ENCODE data around the gene PIGQ. TPM values are rescaled to one million over a fixed set of nuclear protein-coding genes. Genes with fewer than 3 reads are reported as not detected.

Gene PIGQ
- polyA plus RNA-seq, 3 donors: 11.4 to 39.8 (median 12.1) TPM

DNA sequence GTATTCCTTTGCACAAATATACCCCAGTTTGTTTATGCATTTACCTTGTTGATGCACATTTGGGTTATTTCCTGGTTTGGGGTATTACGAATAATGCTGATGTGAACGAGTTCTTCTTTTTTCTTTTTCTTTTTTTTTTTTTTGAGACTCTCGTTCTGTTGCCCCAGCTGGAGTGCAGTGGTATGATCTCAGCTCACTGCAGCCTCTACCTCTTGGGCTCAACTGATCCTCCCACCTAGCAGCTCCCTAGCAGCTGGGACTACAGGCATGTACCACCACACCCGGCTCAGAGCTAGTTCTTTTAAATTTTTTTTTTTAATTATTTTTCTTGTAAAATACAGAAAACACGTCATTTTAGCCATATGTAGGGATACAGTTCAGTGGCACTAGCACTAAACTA is 34.2 kb downstream of the PIGQ start:
- peaks cover 12 to 43% of the 10 kb centered on the region in 2 donors for H3K36me3 Mint-ChIP-seq
- Histone ChIP-seq H3K9ac (ENCODE audit: insufficient read depth, low read length, poor library complexity, severe bottlenecking) (no peak overlapping the region), H3K4me2 (replicated peaks; ENCODE audit: extremely low read depth, low read length, poor library complexity, severe bottlenecking) (no peak overlapping the region), H3K4me3 (replicated peaks in 1 of 3; ENCODE audit: low read depth in 2 of 3, low read length in 3 of 3) (no peak overlapping the region), H3K9me3 (replicated peaks in 1 of 2; ENCODE audit: control insufficient read depth in 1 of 2, insufficient read depth in 1 of 2, low read length in 2 of 2) (peaks cover 0 to 9% of the 10 kb centered on the region in 2 donors), H3K36me3 (replicated peaks in 1 of 2; ENCODE audit: control insufficient read depth in 1 of 2, insufficient read depth in 2 of 2, low read length in 2 of 2) (peaks cover 9 to 19% of the 10 kb centered on the region in 2 donors), H3K4me1 (ENCODE audit: control insufficient read depth in 1 of 2, insufficient read depth in 2 of 2, low read length in 2 of 2) (no peaks in the 10 kb centered on the region), H3K27me3 (ENCODE audit: control insufficient read depth in 2 of 2, insufficient read depth in 2 of 2, low read length in 2 of 2) (no peaks in the 10 kb centered on the region), H3K27ac (ENCODE audit: low read depth in 1 of 2, low read length in 2 of 2) (no peak overlapping the region), H2AFZ (ENCODE audit: insufficient read depth, low read depth, low read length, poor library complexity, severe bottlenecking) (no peak overlapping the region), H3K79me2 (ENCODE audit: insufficient read depth, low read length) (peaks cover 93% of the 10 kb centered on the region), H4K20me1 (ENCODE audit: insufficient read depth, low read length) (peaks cover 95% of the 10 kb centered on the region)
- no CpG with 5 or more reads among the region's 5 CpGs for WGBS (ENCODE audit: insufficient coverage)
- TF ChIP-seq, protein P1, sequence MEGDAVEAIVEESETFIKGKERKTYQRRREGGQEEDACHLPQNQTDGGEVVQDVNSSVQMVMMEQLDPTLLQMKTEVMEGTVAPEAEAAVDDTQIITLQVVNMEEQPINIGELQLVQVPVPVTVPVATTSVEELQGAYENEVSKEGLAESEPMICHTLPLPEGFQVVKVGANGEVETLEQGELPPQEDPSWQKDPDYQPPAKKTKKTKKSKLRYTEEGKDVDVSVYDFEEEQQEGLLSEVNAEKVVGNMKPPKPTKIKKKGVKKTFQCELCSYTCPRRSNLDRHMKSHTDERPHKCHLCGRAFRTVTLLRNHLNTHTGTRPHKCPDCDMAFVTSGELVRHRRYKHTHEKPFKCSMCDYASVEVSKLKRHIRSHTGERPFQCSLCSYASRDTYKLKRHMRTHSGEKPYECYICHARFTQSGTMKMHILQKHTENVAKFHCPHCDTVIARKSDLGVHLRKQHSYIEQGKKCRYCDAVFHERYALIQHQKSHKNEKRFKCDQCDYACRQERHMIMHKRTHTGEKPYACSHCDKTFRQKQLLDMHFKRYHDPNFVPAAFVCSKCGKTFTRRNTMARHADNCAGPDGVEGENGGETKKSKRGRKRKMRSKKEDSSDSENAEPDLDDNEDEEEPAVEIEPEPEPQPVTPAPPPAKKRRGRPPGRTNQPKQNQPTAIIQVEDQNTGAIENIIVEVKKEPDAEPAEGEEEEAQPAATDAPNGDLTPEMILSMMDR (IDR thresholded peaks at IDR 0.05): no peak
- H3K27me3 Mint-ChIP-seq (ENCODE audit: low read depth in 3 of 3): peaks cover 0 to 1% (median 0%) of the 10 kb centered on the region in 3 donors
- no peak for DNase-seq
- H3K4me1 Mint-ChIP-seq: peaks cover 3% of the 10 kb centered on the region
- no peak overlapping the region for H3K4me3 Mint-ChIP-seq
- peaks cover 0 to 13% (median 8%) of the 10 kb centered on the region in 7 donors for H3K9me3 Mint-ChIP-seq
- intact Hi-C loops (cut with micrococcal nuclease): no loop called here
- H3K27ac Mint-ChIP-seq: peak overlapping the region in 1 of 7 donors; percentile 57

DNA sequence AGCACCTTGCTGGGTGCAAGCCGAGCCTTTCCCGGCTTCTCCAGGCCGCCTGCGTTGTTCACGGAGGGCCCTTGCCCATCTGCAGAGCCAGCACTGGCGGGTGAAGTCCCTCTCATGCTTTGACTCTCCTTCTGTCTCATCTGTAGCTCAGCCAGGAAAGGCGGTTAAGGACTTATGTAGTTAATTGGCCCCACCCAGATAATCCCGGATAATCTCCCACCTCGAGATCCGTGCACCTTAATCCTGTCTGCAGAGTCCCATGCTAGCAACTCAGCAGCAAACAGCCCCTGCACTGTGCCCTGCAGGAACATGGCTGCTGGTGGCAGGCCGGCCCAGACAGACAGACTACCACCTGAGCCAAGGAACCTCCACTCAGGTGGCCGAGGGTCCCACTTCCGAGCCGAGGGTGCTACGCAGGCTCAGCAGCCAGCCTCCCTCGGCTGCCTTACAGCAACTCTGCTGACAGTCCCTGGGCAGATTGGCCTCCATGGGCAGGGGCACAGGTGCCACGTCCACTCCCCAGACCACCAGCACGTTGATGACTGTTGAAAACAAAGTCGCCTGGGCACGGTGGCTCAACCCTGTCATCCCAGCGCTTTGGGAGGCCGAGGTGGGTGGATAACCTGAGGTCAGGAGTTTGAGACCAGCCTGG is 37.0 kb downstream of the PIGQ start:
- no peaks in the 10 kb centered on the region for H3K27me3 ChIP-seq (ENCODE audit: control insufficient read depth in 2 of 2, insufficient read depth in 2 of 2, low read length in 2 of 2)
- peaks cover 0 to 24% (median 9%) of the 10 kb centered on the region in 7 donors for H3K9me3 Mint-ChIP-seq
- no peaks in the 10 kb centered on the region for H3K36me3 ChIP-seq (replicated peaks in 1 of 2; ENCODE audit: control insufficient read depth in 1 of 2, insufficient read depth in 2 of 2, low read length in 2 of 2)
- TF ChIP-seq, protein P1 (IDR thresholded peaks at IDR 0.05): no peak
- no peaks in the 10 kb centered on the region for H3K27me3 Mint-ChIP-seq (ENCODE audit: low read depth in 3 of 3)
- intact Hi-C loops (cut with micrococcal nuclease): no loop called here
- no peak overlapping the region for H3K4me3 ChIP-seq (replicated peaks in 1 of 3; ENCODE audit: low read depth in 2 of 3, low read length in 3 of 3)
- H3K27ac ChIP-seq (ENCODE audit: low read depth in 1 of 2, low read length in 2 of 2): no peak overlapping the region
- no peaks in the 10 kb centered on the region for H3K4me1 ChIP-seq (ENCODE audit: control insufficient read depth in 1 of 2, insufficient read depth in 2 of 2, low read length in 2 of 2)
- H4K20me1 ChIP-seq (ENCODE audit: insufficient read depth, low read length): peaks cover 94% of the 10 kb centered on the region
- WGBS (ENCODE audit: insufficient coverage): 98% methylated on average over 16 of the region's 22 CpGs
- H2AFZ ChIP-seq (ENCODE audit: insufficient read depth, low read depth, low read length, poor library complexity, severe bottlenecking): no peak overlapping the region
- DNase-seq: no peak
- H3K36me3 Mint-ChIP-seq: peaks cover 8 to 32% of the 10 kb centered on the region in 2 donors
- H3K4me3 Mint-ChIP-seq: no peak overlapping the region
- peaks cover 92% of the 10 kb centered on the region for H3K79me2 ChIP-seq (ENCODE audit: insufficient read depth, low read length)
- no peak overlapping the region for H3K4me2 ChIP-seq (replicated peaks; ENCODE audit: extremely low read depth, low read length, poor library complexity, severe bottlenecking)
- H3K27ac Mint-ChIP-seq: no peak overlapping the region
- H3K9ac ChIP-seq (ENCODE audit: insufficient read depth, low read length, poor library complexity, severe bottlenecking): no peak overlapping the region
- peaks cover 9% of the 10 kb centered on the region for H3K4me1 Mint-ChIP-seq
- H3K9me3 ChIP-seq (replicated peaks in 1 of 2; ENCODE audit: control insufficient read depth in 1 of 2, insufficient read depth in 1 of 2, low read length in 2 of 2): peaks cover 0 to 9% of the 10 kb centered on the region in 2 donors

All from CD14-positive monocyte (primary cell).